Natural killer cell treated with Interleukin-12 subunit alpha and Interleukin-12 subunit beta and Interleukin-15 and Interleukin-18, amount 100 ng/mL, for 72 hours (primary cell): ENCODE data around the gene ODAD2. TPM values are rescaled to one million over a fixed set of nuclear protein-coding genes. Genes with fewer than 3 reads are reported as not detected.
"Not testable (repeated sequence)": the region's sequence is repeated elsewhere in the genome, so short reads cannot be mapped to it uniquely, and the experiment has no call there.

ENCODE experiments used
- ATAC-seq, 2 donors: fragments of 150-1000 bp; cut with Tn5 transposase in 1 of 2; sonication (Bioruptor Pico), chemical (Tn5 transposase) in 1 of 2; 2 replicates each; pipeline ENCODE4 v1.10.0; 2021
- DNase-seq: peaks from one replicate; pipeline ENCODE4 v3.0.0; 2022; ENCODE audit warnings: low spot score
- H3K27ac Mint-ChIP-seq, 2 donors: 1 replicate in 1 of 2; 2 replicates in 1 of 2; pipeline ENCODE4 v1.8.0; 2022; ENCODE audit warnings: mixed read lengths in 2 of 2, mild to moderate bottlenecking in 1 of 2, moderate library complexity in 1 of 2
- H3K27me3 Mint-ChIP-seq, 2 donors: 1 replicate in 1 of 2; 2 replicates in 1 of 2; pipeline ENCODE4 v1.8.0; 2022; ENCODE audit warnings: mixed read lengths in 2 of 2
- H3K36me3 Mint-ChIP-seq: one replicate; pipeline ENCODE4 v1.8.0; 2022; ENCODE audit warnings: mixed read lengths
- H3K4me1 Mint-ChIP-seq, 2 donors: 1 replicate in 1 of 2; 2 replicates in 1 of 2; pipeline ENCODE4 v1.8.0; 2022; ENCODE audit warnings: low read depth in 2 of 2, mixed read lengths in 2 of 2, mild to moderate bottlenecking in 1 of 2
- H3K4me3 Mint-ChIP-seq: one replicate; pipeline ENCODE4 v1.8.0; 2022; ENCODE audit warnings: mixed read lengths
- H3K9me3 Mint-ChIP-seq: 2 replicates; pipeline ENCODE4 v1.8.0; 2022; ENCODE audit warnings: mixed read lengths
- total RNA-seq, 2 donors: library from RNA; stranded (reverse); gene quantifications; one replicate each; pipeline ENCODE4 v1.2.3, GENCODE V29; 2022

Gene ODAD2
- total RNA-seq, 2 donors from 2014 or later, result not detected

DNA sequence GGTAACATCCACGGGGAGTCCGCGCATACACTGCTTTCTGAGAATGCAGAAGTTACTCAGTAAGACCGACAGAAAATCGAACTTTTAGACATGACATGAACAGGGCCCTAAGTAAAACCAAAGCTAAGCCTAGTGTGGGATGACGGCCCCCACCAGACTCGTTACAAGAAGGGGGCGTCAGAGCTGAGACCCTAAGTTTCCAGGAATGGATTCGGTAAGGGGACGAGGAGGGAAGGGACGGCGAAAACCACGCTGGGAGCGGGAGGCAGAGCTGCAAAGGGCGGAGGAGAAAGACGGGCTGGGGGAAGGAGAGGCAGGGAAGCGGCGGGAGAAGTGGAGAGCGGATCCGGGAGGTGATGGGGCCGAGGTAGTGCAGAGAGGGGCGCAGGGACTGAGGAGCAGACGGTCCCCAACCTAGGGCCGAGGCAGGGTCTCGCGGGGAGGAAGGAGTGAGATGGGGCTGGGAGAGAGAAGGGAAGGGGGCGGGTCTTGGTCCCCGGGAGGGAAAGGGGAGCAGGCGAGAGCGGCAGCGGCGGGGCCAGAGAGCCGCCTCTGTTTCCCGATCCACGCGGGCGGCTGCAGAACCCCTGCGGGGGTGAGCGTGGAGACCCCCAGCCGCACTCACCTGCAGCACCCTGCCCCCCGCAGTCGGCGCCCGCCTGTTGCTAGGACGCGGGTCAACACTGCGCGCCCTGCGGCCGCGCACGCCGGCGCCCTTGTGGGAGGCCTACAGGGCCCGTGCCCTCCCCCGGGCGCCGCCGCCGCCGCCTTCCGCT, 513 bp downstream of the ODAD2 start:
- H3K27me3 Mint-ChIP-seq, result peaks cover 34 to 54% of the 10 kb centered on the region in 2 donors
- peaks cover 13 to 19% of the 10 kb centered on the region in 2 donors for H3K4me1 Mint-ChIP-seq
- ATAC-seq, result peak; percentile 78 to 81
- H3K9me3 Mint-ChIP-seq, result no peaks in the 10 kb centered on the region
- no peak overlapping the region for H3K27ac Mint-ChIP-seq
- peak overlapping the region; percentile 82 for H3K4me3 Mint-ChIP-seq
- H3K36me3 Mint-ChIP-seq, result no peaks in the 10 kb centered on the region
- DNase-seq, result no peak

DNA sequence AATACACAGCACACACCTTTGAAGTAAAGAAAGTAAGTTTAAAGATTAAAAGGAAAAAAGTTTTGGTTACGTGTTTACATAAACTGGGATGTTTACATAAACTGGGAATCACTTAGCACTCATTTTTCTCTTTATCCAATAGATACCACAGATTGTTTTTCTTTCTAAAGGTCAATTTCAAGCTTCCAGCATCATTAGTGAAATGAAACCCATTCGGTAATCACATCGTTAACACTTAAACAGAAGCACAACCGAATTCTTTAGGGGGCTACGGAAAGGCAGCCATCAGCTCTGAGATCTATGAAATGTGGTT, 1.1 kb downstream of the ODAD2 start:
- ATAC-seq, result no peak
- peaks cover 13 to 19% of the 10 kb centered on the region in 2 donors for H3K4me1 Mint-ChIP-seq
- no peaks in the 10 kb centered on the region for H3K9me3 Mint-ChIP-seq
- H3K4me3 Mint-ChIP-seq, result peak overlapping the region; percentile 82
- H3K27me3 Mint-ChIP-seq, result peaks cover 30 to 48% of the 10 kb centered on the region in 2 donors
- H3K36me3 Mint-ChIP-seq, result no peaks in the 10 kb centered on the region
- DNase-seq, result no peak
- no peak overlapping the region for H3K27ac Mint-ChIP-seq

DNA sequence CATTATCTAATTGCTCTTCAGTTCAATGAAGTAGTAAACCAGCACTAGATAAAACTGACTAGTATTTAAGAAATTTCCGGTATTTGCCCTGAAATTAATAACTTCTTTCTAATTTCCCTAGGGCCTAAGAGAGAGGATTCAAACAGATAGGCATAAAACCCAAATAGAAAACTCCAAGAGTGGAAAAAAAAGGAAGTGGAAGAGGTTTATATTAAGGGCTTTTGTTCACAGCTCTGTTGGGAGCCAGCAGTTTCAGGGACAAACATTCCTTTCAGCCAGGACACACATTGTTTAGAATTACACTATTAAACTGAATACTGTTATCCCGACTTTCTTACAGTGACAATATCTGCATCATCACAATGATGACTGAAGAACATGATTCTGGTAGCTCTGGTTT, 3.6 kb downstream of the ODAD2 start:
- no peak for ATAC-seq
- no peak for DNase-seq
- H3K9me3 Mint-ChIP-seq, result no peaks in the 10 kb centered on the region
- no peak overlapping the region for H3K4me3 Mint-ChIP-seq
- H3K4me1 Mint-ChIP-seq, result peaks cover 13 to 19% of the 10 kb centered on the region in 2 donors
- H3K27me3 Mint-ChIP-seq, result peaks cover 32 to 50% of the 10 kb centered on the region in 2 donors
- H3K36me3 Mint-ChIP-seq, result no peaks in the 10 kb centered on the region
- H3K27ac Mint-ChIP-seq, result no peak overlapping the region

GRCh38 chr10:27989357-27989756, 9.5 kb downstream of the ODAD2 start:
- not testable (repeated sequence) for ATAC-seq, H3K9me3 Mint-ChIP-seq, H3K4me1 Mint-ChIP-seq, H3K27ac Mint-ChIP-seq, H3K36me3 Mint-ChIP-seq, DNase-seq, H3K4me3 Mint-ChIP-seq
- peaks cover 9 to 24% of the 10 kb centered on the region in 2 donors for H3K27me3 Mint-ChIP-seq

DNA sequence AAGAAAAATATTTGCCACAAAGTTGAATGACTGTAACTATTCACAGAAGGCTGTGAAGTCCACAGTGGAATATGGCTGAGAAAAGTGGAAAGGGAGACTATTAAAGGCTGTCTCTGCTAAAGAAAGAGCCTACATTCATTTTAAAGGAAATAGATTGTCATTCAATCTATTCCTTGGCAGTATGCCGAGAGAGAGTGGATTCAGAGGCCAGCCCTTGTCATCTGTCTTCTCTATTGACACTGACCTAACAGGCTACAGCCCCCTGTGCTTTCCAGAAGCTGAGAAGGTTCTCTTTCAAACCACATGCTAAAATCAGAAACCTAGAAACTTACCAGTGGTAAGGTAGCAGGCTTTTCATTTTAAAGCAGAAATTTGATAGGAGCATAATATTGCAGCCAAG, 12.1 kb downstream of the ODAD2 start:
- Mint-ChIP-seq H3K4me1 (no peaks in the 10 kb centered on the region), H3K27ac (no peak overlapping the region), H3K4me3 (no peak overlapping the region), H3K9me3 (no peaks in the 10 kb centered on the region), H3K27me3 (peaks cover 9 to 16% of the 10 kb centered on the region in 2 donors), H3K36me3 (no peaks in the 10 kb centered on the region)
- no peak for DNase-seq
- ATAC-seq, result no peak

GRCh38 chr10:27982875-27983543, 15.9 kb downstream of the ODAD2 start:
- ATAC-seq, result peak in 1 of 2 donors; percentile 72
- peaks cover 10 to 26% of the 10 kb centered on the region in 2 donors for H3K27me3 Mint-ChIP-seq
- H3K4me3 Mint-ChIP-seq, result no peak overlapping the region
- no peak for DNase-seq
- no peaks in the 10 kb centered on the region for H3K36me3 Mint-ChIP-seq
- H3K9me3 Mint-ChIP-seq, result no peaks in the 10 kb centered on the region
- no peak overlapping the region for H3K27ac Mint-ChIP-seq
- no peaks in the 10 kb centered on the region for H3K4me1 Mint-ChIP-seq

DNA sequence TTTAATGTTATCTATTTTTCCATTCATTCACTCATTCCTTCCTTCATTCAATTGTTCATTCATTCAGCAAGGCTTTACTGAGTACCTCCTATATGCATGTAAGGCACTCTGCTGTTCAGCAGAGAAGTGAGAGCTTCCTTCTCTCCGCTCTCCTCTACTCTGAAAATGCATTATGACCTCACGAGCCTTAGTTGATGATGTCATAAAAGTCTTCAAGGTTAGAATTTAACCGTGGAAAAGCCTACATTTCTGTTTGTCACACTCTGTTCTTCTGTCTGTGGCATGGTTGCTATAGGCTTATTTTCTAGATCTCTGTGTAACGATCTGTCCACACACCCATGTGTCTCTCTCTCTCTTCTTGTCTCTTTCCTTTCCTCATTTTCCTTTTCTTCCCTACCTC, 17.1 kb downstream of the ODAD2 start:
- Mint-ChIP-seq H3K27me3 (peaks cover 15 to 34% of the 10 kb centered on the region in 2 donors), H3K27ac (no peak overlapping the region), H3K4me1 (no peaks in the 10 kb centered on the region), H3K9me3 (no peaks in the 10 kb centered on the region), H3K36me3 (no peaks in the 10 kb centered on the region), H3K4me3 (no peak overlapping the region)
- DNase-seq (no peak), ATAC-seq (no peak)

DNA sequence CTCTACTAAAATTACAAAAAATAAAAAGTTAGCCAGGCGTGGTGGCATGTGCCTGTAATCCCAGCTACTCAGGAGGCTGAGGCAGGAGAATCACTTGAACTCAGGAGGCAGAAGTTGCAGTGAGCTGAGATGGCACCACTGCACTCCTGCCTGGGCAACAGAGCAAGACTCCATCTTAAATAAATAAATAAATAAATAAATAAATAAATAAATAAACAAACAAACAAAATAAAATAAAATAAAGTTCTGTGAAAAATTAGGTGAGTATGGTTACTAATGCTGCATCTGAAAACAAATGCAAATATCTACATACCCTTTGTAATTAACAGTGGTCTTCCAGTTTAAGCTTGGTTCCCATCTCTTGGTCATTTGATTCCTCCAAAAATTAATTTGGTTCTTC, 28.1 kb downstream of the ODAD2 start:
- not testable (repeated sequence) for H3K27ac Mint-ChIP-seq, ATAC-seq, DNase-seq, H3K4me3 Mint-ChIP-seq, H3K4me1 Mint-ChIP-seq, H3K9me3 Mint-ChIP-seq
- Mint-ChIP-seq H3K27me3 (peaks cover 0 to 27% of the 10 kb centered on the region in 2 donors), H3K36me3 (peaks cover 12% of the 10 kb centered on the region)

DNA sequence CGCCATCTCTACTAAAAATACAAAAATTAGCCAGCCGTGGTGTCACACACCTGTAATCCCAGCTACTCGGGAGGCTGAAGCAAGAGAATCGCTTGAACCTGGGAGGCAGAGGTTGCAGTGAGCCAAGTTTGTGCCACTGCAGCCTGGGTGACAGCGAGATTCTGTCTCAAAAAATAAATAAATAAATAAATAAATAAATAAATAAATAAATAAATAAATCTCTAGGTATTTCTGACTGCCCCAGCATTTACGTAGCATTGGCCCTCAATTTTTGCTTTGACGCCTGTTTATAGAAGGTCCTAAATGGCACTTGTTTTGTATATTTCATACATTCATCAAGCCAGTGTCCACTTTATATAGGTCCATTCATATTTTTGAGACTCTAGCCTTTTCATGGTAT, 28.9 kb downstream of the ODAD2 start:
- Mint-ChIP-seq H3K36me3 (peaks cover 12% of the 10 kb centered on the region), H3K27me3 (peaks cover 0 to 19% of the 10 kb centered on the region in 2 donors)
- H3K9me3 Mint-ChIP-seq, H3K4me1 Mint-ChIP-seq, DNase-seq, ATAC-seq, H3K27ac Mint-ChIP-seq, H3K4me3 Mint-ChIP-seq: not testable (repeated sequence)

DNA sequence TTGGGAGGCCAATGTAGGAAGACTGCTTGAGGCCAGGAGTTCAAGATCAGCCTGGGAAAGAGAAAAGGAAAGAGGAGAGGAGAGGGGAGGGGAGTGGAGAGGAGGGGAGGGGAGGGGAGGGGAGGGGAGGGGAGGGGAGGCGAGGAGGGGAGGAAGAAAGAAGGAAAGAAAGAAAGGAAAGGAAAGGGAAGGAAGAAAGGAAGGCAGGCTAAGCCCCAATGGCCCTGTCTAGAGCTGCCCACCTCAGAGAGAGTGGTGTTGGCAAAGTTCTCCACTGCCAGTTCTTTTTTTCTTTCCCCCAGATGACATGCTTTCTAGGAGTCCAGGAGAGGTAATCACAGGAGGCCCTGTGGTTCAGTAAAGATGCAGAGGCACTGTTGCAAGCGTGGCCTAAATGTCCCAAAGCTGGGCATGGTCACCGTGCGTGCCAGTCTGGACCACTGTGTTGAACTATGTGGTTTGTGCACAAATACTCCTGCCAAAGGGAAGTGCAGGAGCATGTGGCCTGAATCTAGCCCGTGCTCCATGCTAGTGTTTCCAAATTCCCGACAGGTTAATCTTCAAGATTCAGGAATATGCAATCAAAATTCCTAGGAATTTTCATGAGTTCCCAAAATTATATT, 39.7 kb downstream of the ODAD2 start:
- Mint-ChIP-seq H3K27ac (no peak overlapping the region), H3K4me1 (peaks cover 4 to 10% of the 10 kb centered on the region in 2 donors), H3K9me3 (no peaks in the 10 kb centered on the region), H3K36me3 (no peaks in the 10 kb centered on the region), H3K4me3 (no peak overlapping the region), H3K27me3 (no peaks in the 10 kb centered on the region)
- ATAC-seq, result no peak
- DNase-seq, result no peak

DNA sequence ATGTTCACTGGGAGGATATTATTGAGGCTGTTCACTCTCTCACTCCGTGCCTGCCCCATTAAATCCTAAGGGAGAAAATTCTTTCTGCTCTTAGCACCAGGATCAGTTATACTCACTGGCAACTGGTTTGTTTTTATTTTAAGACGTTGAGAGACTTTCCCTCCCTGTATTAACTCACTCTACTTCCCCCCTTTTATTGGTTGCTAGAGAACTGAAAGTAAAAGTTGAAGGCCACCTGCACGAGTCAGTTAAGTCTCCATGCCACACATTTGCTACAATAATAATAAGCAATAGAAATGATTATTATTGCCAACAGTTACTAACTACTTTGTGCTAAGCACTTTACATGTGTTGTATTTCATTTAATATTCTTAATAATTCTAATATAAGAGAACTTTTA, 40.5 kb downstream of the ODAD2 start:
- not testable (repeated sequence) for DNase-seq, H3K36me3 Mint-ChIP-seq, H3K27me3 Mint-ChIP-seq, ATAC-seq, H3K9me3 Mint-ChIP-seq, H3K27ac Mint-ChIP-seq
- Mint-ChIP-seq H3K4me1 (peaks cover 4 to 10% of the 10 kb centered on the region in 2 donors), H3K4me3 (peak overlapping the region; percentile 44)

DNA sequence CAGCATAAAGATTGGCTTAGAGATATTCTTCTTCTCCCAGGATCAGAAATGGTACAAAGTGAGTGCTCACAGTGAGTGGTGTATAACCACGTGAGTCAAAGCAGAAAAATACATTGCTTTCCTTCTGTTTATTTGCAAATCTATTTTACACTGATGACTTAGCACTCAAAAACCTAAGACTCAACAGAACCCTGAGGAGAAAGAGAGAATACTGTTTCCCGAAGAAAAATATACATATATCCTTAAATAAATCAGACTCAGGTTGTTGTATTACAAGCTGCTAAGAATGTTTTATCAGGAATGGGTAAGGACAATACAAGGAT, 48.7 kb downstream of the ODAD2 start:
- no peaks in the 10 kb centered on the region for H3K9me3 Mint-ChIP-seq
- H3K27ac Mint-ChIP-seq, result no peak overlapping the region
- no peaks in the 10 kb centered on the region for H3K36me3 Mint-ChIP-seq
- no peak overlapping the region for H3K4me3 Mint-ChIP-seq
- DNase-seq, result no peak
- ATAC-seq, result no peak
- H3K4me1 Mint-ChIP-seq, result no peaks in the 10 kb centered on the region
- peaks cover 7 to 21% of the 10 kb centered on the region in 2 donors for H3K27me3 Mint-ChIP-seq

GRCh38 chr10:27949528-27950241, 49.2 kb downstream of the ODAD2 start:
- DNase-seq (no peak), ATAC-seq (no peak)
- no peak overlapping the region for H3K4me3 Mint-ChIP-seq
- no peaks in the 10 kb centered on the region for H3K36me3 Mint-ChIP-seq
- peaks cover 12 to 26% of the 10 kb centered on the region in 2 donors for H3K27me3 Mint-ChIP-seq
- no peaks in the 10 kb centered on the region for H3K9me3 Mint-ChIP-seq
- H3K27ac Mint-ChIP-seq, result no peak overlapping the region
- no peaks in the 10 kb centered on the region for H3K4me1 Mint-ChIP-seq

DNA sequence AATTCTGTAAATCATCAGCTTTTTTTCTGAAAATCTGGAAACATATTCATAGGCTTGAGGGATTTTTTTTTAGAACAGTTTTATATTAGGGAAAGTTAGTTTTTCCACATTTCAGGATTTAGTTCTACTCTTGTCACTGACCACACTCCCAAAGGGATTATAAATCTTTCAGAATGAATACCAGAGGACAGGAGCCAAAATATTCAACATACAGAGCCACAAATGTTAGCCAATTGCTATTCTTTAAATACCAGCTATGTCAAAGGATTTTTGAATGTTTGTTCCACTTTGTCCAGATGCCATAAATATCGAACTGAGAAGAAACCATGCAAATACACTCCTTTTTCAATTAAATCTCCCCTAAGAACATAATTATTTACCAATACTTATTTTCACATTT, 50.7 kb downstream of the ODAD2 start:
- ATAC-seq (no peak), DNase-seq (no peak)
- H3K9me3 Mint-ChIP-seq, result no peaks in the 10 kb centered on the region
- no peak overlapping the region for H3K27ac Mint-ChIP-seq
- no peaks in the 10 kb centered on the region for H3K4me1 Mint-ChIP-seq
- peaks cover 17 to 33% of the 10 kb centered on the region in 2 donors for H3K27me3 Mint-ChIP-seq
- H3K36me3 Mint-ChIP-seq, result no peaks in the 10 kb centered on the region
- no peak overlapping the region for H3K4me3 Mint-ChIP-seq
